HG02678 (cell line): ENCODE measurements around the gene TUBB4B.
"Not testable (repeated sequence)": the region's sequence is repeated elsewhere in the genome, so short reads cannot be mapped to it uniquely, and the experiment has no call there.

Experiments
- ATAC-seq: cut with Tn5 transposase; IDR thresholded peaks from one replicate; pipeline ENCODE4 v1.9.1; 2021; ENCODE audit warnings: mild to moderate bottlenecking, moderate library complexity; ENCODE audit not compliant: unreplicated experiment

TUBB4B gene

GRCh38 chr9:137235424-137236237 is 5.5 kb upstream of the TUBB4B start:
- no peak for ATAC-seq

DNA sequence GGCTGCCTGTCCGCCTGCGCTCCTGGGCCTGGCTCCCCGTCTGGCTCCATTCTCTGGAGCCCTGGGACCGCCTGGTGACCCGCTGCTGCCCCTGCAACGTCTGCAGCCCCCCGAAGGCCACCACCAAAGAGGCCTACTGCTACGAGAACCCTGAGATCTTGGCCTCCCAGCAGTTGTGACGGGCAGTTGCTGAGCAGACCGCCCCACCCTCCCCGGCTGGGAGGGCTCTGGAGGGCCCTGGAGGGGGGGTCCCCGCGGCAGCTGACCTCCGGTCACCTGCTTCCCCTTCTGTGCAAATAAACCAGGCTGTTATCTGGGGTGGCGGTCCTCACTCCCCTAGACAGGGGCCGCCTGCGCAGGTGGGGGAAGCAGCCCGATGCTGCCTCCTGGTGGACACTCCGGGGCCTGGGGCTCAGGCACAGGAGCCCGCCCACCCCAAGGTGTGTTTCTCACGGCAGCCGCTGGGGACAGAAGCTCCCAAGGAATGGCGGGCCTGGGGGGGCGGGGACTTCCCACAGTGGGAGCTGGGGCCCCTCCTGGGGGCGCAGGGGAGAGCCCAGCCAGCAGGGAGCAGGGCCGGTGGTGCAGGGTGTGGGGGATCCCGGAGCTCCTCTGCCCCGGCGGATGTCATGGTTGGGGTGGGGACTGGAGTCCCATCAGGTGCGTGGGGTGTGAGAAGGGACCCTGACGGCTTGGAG is 4.7 kb upstream of the TUBB4B start:
- no peak for ATAC-seq

DNA sequence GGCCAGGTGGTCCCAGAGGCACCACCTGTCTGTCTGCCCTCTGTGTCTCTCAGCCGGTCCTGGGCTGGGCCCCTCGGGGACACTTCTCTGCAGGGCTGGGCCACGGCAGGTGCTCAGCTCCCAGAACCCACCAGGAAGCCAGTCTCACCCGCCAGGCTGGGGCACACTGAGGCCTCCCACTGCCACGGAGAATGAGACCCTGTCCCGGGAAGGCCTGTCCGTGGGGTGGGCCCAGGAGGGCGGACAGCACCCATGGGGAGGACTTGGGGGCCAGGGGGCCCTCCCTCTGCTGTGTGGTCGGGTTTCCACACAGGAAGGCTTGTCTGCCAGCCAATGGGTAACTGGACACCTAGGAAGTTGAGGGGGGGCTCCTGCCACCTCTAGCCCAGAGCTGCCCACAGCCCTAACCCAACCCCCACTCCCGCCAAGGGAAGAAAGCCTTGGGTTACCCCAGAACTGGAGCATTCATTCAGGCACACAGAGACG is 4.1 kb upstream of the TUBB4B start:
- ATAC-seq, result no peak

GRCh38 chr9:137237759-137238726 is 3.0 kb upstream of the TUBB4B start:
- ATAC-seq, result no peak

DNA sequence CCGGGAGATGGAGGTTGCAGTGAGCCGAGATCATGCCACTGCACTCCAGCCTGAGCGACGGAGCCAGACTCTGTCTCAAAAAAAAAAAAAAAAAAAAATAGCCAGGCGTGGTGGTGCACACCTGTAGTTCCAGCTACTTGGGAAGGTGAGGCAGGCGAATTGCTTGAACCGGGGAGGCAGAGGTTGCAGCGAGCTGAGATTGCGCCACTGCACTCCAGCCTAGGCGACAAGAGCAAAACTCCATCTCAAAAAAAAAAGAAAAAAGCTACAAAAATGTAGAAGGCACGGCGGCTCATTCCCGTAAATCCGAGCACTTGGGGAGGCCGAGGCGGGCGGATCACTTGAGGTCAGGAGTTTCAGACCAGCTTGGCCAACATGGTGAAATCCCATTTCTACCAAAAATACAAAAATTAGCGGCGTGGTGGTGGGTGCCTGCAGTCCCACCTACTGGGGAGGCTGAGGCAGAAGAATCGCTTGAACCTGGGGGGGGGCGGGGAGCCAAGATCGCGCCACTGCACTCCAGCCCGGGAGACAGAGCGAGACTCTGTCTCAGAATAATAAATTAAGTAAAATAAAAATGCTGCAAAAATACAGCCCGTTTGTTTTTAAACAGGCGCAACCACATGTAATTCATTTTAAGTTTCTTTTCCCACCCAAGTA is 1.4 kb upstream of the TUBB4B start:
- not testable (repeated sequence) for ATAC-seq

- peak; percentile 22 for ATAC-seq
Measured at GRCh38 chr9:137240318-137240840, 708 bp upstream of the TUBB4B start.

DNA sequence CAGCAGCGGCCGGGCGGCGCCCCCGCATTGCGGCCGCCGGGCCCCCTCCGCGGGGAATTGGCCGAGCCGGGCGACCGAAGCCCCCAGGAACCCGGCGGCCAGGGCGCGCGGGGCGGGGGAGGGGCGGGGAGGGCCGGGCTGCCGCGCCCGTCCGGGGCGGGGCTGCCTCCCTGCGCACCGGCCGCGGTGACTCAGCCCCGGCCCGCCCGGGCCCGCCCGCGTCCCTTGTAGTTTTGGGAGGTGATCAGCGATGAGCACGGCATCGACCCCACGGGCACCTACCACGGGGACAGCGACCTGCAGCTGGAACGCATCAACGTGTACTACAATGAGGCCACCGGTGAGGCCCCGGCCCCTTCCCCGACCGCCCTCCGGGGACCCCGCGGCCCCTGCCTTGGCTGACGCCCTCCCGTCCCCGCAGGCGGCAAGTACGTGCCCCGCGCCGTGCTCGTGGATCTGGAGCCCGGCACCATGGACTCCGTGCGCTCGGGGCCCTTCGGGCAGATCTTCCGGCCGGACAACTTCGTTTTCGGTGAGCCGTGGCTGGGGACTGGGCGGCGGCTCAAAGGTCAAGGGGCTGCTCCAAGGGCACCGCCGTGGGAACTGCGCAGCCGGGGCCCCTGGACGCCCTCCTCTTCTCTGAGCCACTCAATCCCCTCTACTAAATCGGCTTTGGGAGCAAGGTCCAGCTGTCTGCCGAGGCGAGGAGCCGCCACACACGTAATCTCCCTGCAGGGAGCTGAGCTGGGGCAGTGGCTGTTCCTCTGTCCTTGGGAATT is 592 bp downstream of the TUBB4B start:
- peak; percentile 0 for ATAC-seq

DNA sequence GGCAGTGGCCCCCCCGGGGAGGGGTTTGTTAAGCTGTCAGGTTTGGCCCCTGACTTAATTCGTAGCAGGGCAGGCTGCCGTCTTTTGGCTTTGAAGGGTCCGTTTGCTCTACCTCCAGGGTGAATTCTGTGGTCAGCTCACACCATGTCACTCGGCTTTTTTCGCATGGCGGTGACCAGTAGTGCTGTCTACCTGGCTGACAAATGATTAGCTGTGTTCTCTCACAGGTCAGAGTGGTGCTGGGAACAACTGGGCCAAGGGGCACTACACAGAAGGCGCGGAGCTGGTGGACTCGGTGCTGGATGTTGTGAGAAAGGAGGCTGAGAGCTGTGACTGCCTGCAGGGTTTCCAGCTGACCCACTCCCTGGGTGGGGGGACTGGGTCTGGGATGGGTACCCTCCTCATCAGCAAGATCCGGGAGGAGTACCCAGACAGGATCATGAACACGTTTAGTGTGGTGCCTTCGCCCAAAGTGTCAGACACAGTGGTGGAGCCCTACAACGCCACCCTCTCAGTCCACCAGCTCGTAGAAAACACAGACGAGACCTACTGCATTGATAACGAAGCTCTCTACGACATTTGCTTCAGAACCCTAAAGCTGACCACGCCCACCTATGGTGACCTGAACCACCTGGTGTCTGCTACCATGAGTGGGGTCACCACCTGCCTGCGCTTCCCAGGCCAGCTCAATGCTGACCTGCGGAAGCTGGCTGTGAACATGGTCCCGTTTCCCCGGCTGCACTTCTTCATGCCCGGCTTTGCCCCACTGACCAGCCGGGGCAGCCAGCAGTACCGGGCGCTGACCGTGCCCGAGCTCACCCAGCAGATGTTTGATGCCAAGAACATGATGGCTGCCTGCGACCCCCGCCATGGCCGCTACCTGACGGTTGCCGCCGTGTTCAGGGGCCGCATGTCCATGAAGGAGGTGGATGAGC is 1.4 kb downstream of the TUBB4B start:
- no peak for ATAC-seq

- ATAC-seq, result not testable (repeated sequence)
Measured at GRCh38 chr9:137243266-137243625, 2.2 kb downstream of the TUBB4B start.

GRCh38 chr9:137243626-137244485 is 2.8 kb downstream of the TUBB4B start:
- no peak for ATAC-seq

GRCh38 chr9:137244486-137245449 is 3.7 kb downstream of the TUBB4B start:
- ATAC-seq, result no peak

DNA sequence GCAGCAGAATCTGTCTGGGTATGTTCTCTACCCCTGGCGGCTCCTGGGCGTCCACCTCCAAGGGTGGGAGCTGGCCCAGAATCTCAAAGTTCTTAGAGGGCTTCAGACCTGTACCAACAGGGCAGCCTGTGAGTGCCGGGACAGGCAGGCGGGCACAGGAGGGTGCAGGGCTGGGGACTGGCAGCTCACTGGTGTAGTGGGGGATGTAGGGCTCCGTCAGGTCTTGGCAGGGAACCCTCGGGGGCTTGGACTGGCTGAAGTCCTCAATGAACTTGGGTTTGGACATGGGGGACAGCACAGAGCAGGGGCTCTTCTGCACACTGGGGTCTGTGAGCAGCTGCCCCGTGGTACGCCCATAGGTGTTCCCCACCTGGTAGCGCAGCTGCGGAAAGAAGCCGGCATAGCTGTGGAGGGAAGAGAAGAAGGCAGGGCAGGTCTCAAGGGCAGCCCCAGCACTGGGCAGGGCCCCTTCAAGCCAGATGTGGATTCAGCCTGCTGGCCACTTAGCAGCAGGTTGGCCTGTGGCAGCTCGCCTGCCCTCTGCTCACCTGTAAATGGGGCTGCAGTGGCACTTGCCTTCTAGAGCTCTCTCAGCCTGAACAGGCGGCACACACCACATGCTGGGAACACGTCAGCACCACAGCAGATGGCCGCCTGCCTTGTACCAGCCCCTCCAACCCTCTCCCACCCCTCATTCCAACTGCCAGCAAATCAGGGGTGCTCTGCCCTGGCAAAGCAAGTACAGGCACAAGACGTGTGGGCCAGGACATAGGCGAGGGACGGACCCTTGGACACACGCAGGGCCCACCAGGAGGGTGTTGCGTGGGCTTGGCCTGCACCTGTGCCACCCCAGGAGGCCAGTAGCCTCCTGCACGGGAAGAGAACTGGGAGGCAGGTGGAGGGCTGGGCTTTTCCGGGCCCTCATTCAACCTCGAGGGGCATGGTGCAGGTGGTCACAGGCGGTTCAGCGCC is 4.6 kb downstream of the TUBB4B start:
- ATAC-seq, result no peak

- ATAC-seq, result no peak
Measured at GRCh38 chr9:137247135-137247915, 6.2 kb downstream of the TUBB4B start.

- no peak for ATAC-seq
Measured at GRCh38 chr9:137247916-137248175, 6.8 kb downstream of the TUBB4B start.
